Type B pancreatic cell (in vitro differentiated cells): ENCODE data around the gene LIG1. TPM values are rescaled to one million over a fixed set of nuclear protein-coding genes. Genes with fewer than 3 reads are reported as not detected.

Experiments
- DNase-seq: peaks from one replicate; pipeline ENCODE4 v3.0.0; 2021; ENCODE audit warnings: mixed read lengths; ENCODE audit not compliant: unreplicated experiment; ENCODE audit errors: extremely low spot score
- H3K27ac Mint-ChIP-seq: 2 replicates; pipeline ENCODE4 v1.8.0; 2021; ENCODE audit warnings: mild to moderate bottlenecking, mixed read lengths
- H3K27me3 Mint-ChIP-seq: 2 replicates; pipeline ENCODE4 v1.8.0; 2021; ENCODE audit warnings: mixed read lengths
- H3K36me3 Mint-ChIP-seq: 2 replicates; pipeline ENCODE4 v1.8.0; 2021; ENCODE audit warnings: mixed read lengths
- H3K4me1 Mint-ChIP-seq: one replicate; pipeline ENCODE4 v1.8.0; 2021; ENCODE audit warnings: mixed read lengths; ENCODE audit not compliant: unreplicated experiment
- H3K4me3 Mint-ChIP-seq: 2 replicates; pipeline ENCODE4 v1.8.0; 2021; ENCODE audit warnings: mild to moderate bottlenecking, mixed read lengths
- H3K9me3 Mint-ChIP-seq: 2 replicates; pipeline ENCODE4 v1.8.0; 2021; ENCODE audit warnings: mixed read lengths
- CTCF ChIP-seq: fragments of 200-600 bp; sonication (generic); conservative IDR thresholded peaks from 2 replicates; pipeline ENCODE4 v1.5.0; 2021; ENCODE audit warnings: antibody characterized with exemption, mild to moderate bottlenecking
- total RNA-seq: library from RNA; stranded (reverse); gene quantifications from 2 replicates; pipeline ENCODE4 v1.2.1, GENCODE V29; 2021; ENCODE audit warnings: low replicate concordance

LIG1 gene
- total RNA-seq, 1 donor from 2014 or later: 84.9 TPM

GRCh38 chr19:48206397-48207093 lies 36.4 kb upstream of the LIG1 start:
- Mint-ChIP-seq H3K4me3 (no peak overlapping the region), H3K27ac (no peak overlapping the region), H3K9me3 (no peaks in the 10 kb centered on the region), H3K27me3 (no peaks in the 10 kb centered on the region), H3K4me1 (no peaks in the 10 kb centered on the region), H3K36me3 (no peaks in the 10 kb centered on the region)
- DNase-seq: no peak
- no peak for TF ChIP-seq CTCF

GRCh38 chr19:48203794-48204628 lies 33.9 kb upstream of the LIG1 start:
- no peaks in the 10 kb centered on the region for H3K36me3 Mint-ChIP-seq
- no peaks in the 10 kb centered on the region for H3K27me3 Mint-ChIP-seq
- H3K4me3 Mint-ChIP-seq: no peak overlapping the region
- no peaks in the 10 kb centered on the region for H3K4me1 Mint-ChIP-seq
- H3K27ac Mint-ChIP-seq: no peak overlapping the region
- no peaks in the 10 kb centered on the region for H3K9me3 Mint-ChIP-seq
- DNase-seq: peak; percentile 96
- TF ChIP-seq CTCF: no peak

- Mint-ChIP-seq H3K4me1 (no peaks in the 10 kb centered on the region), H3K27me3 (no peaks in the 10 kb centered on the region)
- TF ChIP-seq CTCF: no peak
Measured at GRCh38 chr19:48203222-48203793, 33.2 kb upstream of the LIG1 start.

GRCh38 chr19:48196933-48197665 lies 27.0 kb upstream of the LIG1 start:
- Mint-ChIP-seq H3K9me3 (no peaks in the 10 kb centered on the region), H3K27ac (peak overlapping the region; percentile 23), H3K36me3 (peaks cover 4% of the 10 kb centered on the region), H3K4me3 (no peak overlapping the region), H3K4me1 (peaks cover 6% of the 10 kb centered on the region), H3K27me3 (no peaks in the 10 kb centered on the region)
- no peak for TF ChIP-seq CTCF
- DNase-seq: no peak

More at GRCh38 chr19:48203222-48203793, 33.2 kb upstream of the LIG1 start:
- Mint-ChIP-seq H3K9me3 (no peaks in the 10 kb centered on the region), H3K36me3 (no peaks in the 10 kb centered on the region), H3K4me3 (no peak overlapping the region), H3K27ac (no peak overlapping the region)
- DNase-seq: no peak

- Mint-ChIP-seq H3K4me3 (no peak overlapping the region), H3K9me3 (no peaks in the 10 kb centered on the region), H3K27me3 (no peaks in the 10 kb centered on the region), H3K36me3 (peaks cover 4% of the 10 kb centered on the region), H3K27ac (no peak overlapping the region), H3K4me1 (peaks cover 6% of the 10 kb centered on the region)
- no peak for DNase-seq
- no peak for TF ChIP-seq CTCF
Measured at GRCh38 chr19:48196321-48196763, 26.2 kb upstream of the LIG1 start.
